Muscle of arm (tissue), 12 donors: ENCODE measurements around the gene SEC14L6. TPM values are rescaled to one million over a fixed set of nuclear protein-coding genes. Genes with fewer than 3 reads are reported as not detected.
"Not testable (repeated sequence)": the region's sequence is repeated elsewhere in the genome, so short reads cannot be mapped to it uniquely, and the experiment has no call there.

ENCODE experiments used
- DNase-seq: peaks from one replicate; pipeline ENCODE4 v3.0.0-alpha.2; 2013
- polyA plus RNA-seq, 12 donors: library from polyadenylated mRNA; unstranded; fragments of 120-200 nt; gene quantifications; one replicate each; pipeline ENCODE4 v1.2.1, GENCODE V29; 2013; ENCODE audit not compliant: insufficient read length in 12 of 12

SEC14L6 gene
- polyA plus RNA-seq, 12 donors: 0.12 to 0.51 (median 0.29) TPM; not detected in 2

- not testable (repeated sequence) for DNase-seq
Observed at GRCh38 chr22:30567277-30567676, 20.7 kb upstream of the SEC14L6 start.

GRCh38 chr22:30566125-30566524 lies 19.6 kb upstream of the SEC14L6 start:
- DNase-seq: no peak

- no peak for DNase-seq
Observed at GRCh38 chr22:30565341-30565740, 18.8 kb upstream of the SEC14L6 start.

- no peak for DNase-seq
Observed at GRCh38 chr22:30564761-30565119, 18.2 kb upstream of the SEC14L6 start.

GRCh38 chr22:30564045-30564760 lies 17.7 kb upstream of the SEC14L6 start:
- no peak for DNase-seq

- no peak for DNase-seq
Observed at GRCh38 chr22:30562366-30562765, 15.8 kb upstream of the SEC14L6 start.

- no peak for DNase-seq
Observed at GRCh38 chr22:30561402-30562189, 15.1 kb upstream of the SEC14L6 start.

GRCh38 chr22:30560643-30561202 lies 14.2 kb upstream of the SEC14L6 start:
- not testable (repeated sequence) for DNase-seq

GRCh38 chr22:30559889-30560288 lies 13.3 kb upstream of the SEC14L6 start:
- DNase-seq: no peak

GRCh38 chr22:30557243-30557642 lies 10.7 kb upstream of the SEC14L6 start:
- no peak for DNase-seq

GRCh38 chr22:30556388-30556787 lies 9.8 kb upstream of the SEC14L6 start:
- no peak for DNase-seq

- DNase-seq: no peak
Observed at GRCh38 chr22:30555282-30556210, 9.0 kb upstream of the SEC14L6 start.

- no peak for DNase-seq
Observed at GRCh38 chr22:30553971-30554370, 7.4 kb upstream of the SEC14L6 start.

- no peak for DNase-seq
Observed at GRCh38 chr22:30552719-30553118, 6.2 kb upstream of the SEC14L6 start.

GRCh38 chr22:30551813-30552212 lies 5.3 kb upstream of the SEC14L6 start:
- not testable (repeated sequence) for DNase-seq

- DNase-seq: no peak
Observed at GRCh38 chr22:30547188-30547587, 647 bp upstream of the SEC14L6 start.

GRCh38 chr22:30542811-30543188 lies 3.7 kb downstream of the SEC14L6 start:
- no peak for DNase-seq

- no peak for DNase-seq
Observed at GRCh38 chr22:30541961-30542810, 4.4 kb downstream of the SEC14L6 start.

GRCh38 chr22:30541511-30541910 lies 5.0 kb downstream of the SEC14L6 start:
- not testable (repeated sequence) for DNase-seq

GRCh38 chr22:30539368-30539767 lies 7.2 kb downstream of the SEC14L6 start:
- DNase-seq: no peak

- DNase-seq: no peak
Observed at GRCh38 chr22:30538280-30538679, 8.3 kb downstream of the SEC14L6 start.
